GM12878 (cell line): ENCODE results near the gene PID1. TPM values are rescaled to one million over a fixed set of nuclear protein-coding genes. Genes with fewer than 3 reads are reported as not detected.

ENCODE experiments used
- ATAC-seq: fragments of 200-7000 bp; cut with Tn5 transposase; 3 replicates; pipeline ENCODE4 v1.9.1; 2020; ENCODE audit warnings: mild to moderate bottlenecking, moderate library complexity
- BruUV-seq: library from RNA; stranded (reverse); fragments of 400-500 nt; replicated peaks from 2 replicates; lab custom pipeline; 2021; lab: Mats Ljungman, UMichigan
- CTCF ChIA-PET: fragments of 300-600 bp; sonication (Branson Sonifier 250); formaldehyde crosslinking; extraction: SDS; loops from one replicate; lab custom pipeline; 2021; ENCODE audit warnings: inconsistent platforms; lab: Yijun Ruan, JAX
- POLR2A ChIA-PET: fragments of 350-600 bp; formaldehyde crosslinking; extraction: SDS; loops from one replicate; lab custom pipeline; 2021; ENCODE audit warnings: inconsistent platforms; lab: Charles Lee
- RAD21 ChIA-PET: fragments of 300-600 bp; sonication (Branson Sonifier 250); formaldehyde crosslinking; loops from one replicate; lab custom pipeline; 2023; ENCODE audit warnings: antibody characterized with exemption; ENCODE audit not compliant: unreplicated experiment; lab: Charles Lee
- SMC1A ChIA-PET: fragments of 300-600 bp; sonication (Branson Sonifier 250); formaldehyde crosslinking; loops from one replicate; lab custom pipeline; 2023; ENCODE audit not compliant: unreplicated experiment, uncharacterized antibody; lab: Charles Lee
- DNase-seq: peaks from one replicate; pipeline ENCODE4 v3.0.0-alpha.2; 2011; ENCODE audit warnings: low read depth, low spot score
- FAIRE-seq: peaks from 3 replicates; lab custom pipeline; 2011; peaks lifted over from hg19 to GRCh38; lab: Jason Lieb, UNC
- H2AFZ ChIP-seq: 2 replicates; pipeline ENCODE4 v1.6.0; 2011; ENCODE audit warnings: low read depth, low read length, control low read depth; ENCODE audit not compliant: control insufficient read depth
- H3K27ac ChIP-seq: 2 replicates; pipeline ENCODE4 v1.5.1; 2011; ENCODE audit warnings: control low read depth; ENCODE audit not compliant: control insufficient read depth, insufficient read depth
- H3K27me3 ChIP-seq, 2 experiments: replicated peaks in 1 of 2; 2 replicates each; pipeline versions ENCODE4 v1.6.0 to v1.6.1; 2011; ENCODE audit warnings: low read length in 1 of 2; ENCODE audit not compliant: control insufficient read depth in 2 of 2, insufficient read depth in 2 of 2
- H3K36me3 ChIP-seq, 2 experiments: 2 replicates each; pipeline ENCODE4 v1.5.1; 2011; ENCODE audit warnings: low read length in 1 of 2; ENCODE audit not compliant: control insufficient read depth in 2 of 2, insufficient read depth in 2 of 2
- H3K4me1 ChIP-seq: 2 replicates; pipeline ENCODE4 v1.6.1; 2011; ENCODE audit warnings: mild to moderate bottlenecking, low read length, moderate library complexity, mixed read lengths; ENCODE audit not compliant: control insufficient read depth, insufficient read depth
- H3K4me2 ChIP-seq: 2 replicates; pipeline ENCODE4 v1.6.0; 2011; ENCODE audit warnings: control low read depth; ENCODE audit not compliant: control insufficient read depth, insufficient read depth
- H3K4me3 ChIP-seq: fragments of 200-600 bp; sonication (generic); 2 replicates; pipeline ENCODE4 v1.5.1; 2016
- H3K79me2 ChIP-seq: 2 replicates; pipeline ENCODE4 v1.6.0; 2011; ENCODE audit warnings: low read length; ENCODE audit not compliant: control insufficient read depth, insufficient read depth
- H3K9ac ChIP-seq: 2 replicates; pipeline ENCODE4 v1.8.0; 2011; ENCODE audit warnings: low read length, control low read depth, mixed read lengths; ENCODE audit not compliant: control insufficient read depth, insufficient read depth
- H3K9me3 ChIP-seq: replicated peaks from 3 replicates; pipeline ENCODE4 v1.5.1; 2011; ENCODE audit warnings: mild to moderate bottlenecking, low read length; ENCODE audit not compliant: control insufficient read depth, insufficient read depth
- H4K20me1 ChIP-seq: 2 replicates; pipeline ENCODE4 v1.6.0; 2011; ENCODE audit not compliant: control insufficient read depth, insufficient read depth
- BRCA1 ChIP-seq: IDR thresholded peaks from 2 replicates; pipeline ENCODE4 v1.6.1; 2011; ENCODE audit warnings: low read depth, low read length, improper control_type of control experiment
- EGR1 ChIP-seq, 2 experiments: IDR thresholded peaks; 1 replicate in 1 of 2; 2 replicates in 1 of 2; pipeline ENCODE4 v1.6.1; 2011 to 2012; ENCODE audit warnings: low read depth in 2 of 2, low read length in 2 of 2, borderline replicate concordance in 1 of 2, mild to moderate bottlenecking in 1 of 2, moderate library complexity in 1 of 2
- HDAC2 ChIP-seq: fragments of 200-600 bp; sonication (generic); IDR thresholded peaks from 2 replicates; pipeline ENCODE4 v1.6.1; 2017
- IKZF2 ChIP-seq, 2 experiments: fragments of 450-650 bp; IDR thresholded peaks; 2 replicates each; pipeline ENCODE4 v1.6.1; 2017; ENCODE audit warnings: mild to moderate bottlenecking in 2 of 2, moderate library complexity in 2 of 2
- MTA2 ChIP-seq: fragments of 450-650 bp; IDR thresholded peaks from 2 replicates; pipeline ENCODE4 v1.6.1; 2016; ENCODE audit warnings: low read depth, mild to moderate bottlenecking, moderate library complexity
- PAX5 ChIP-seq: IDR thresholded peaks from 2 replicates; pipeline ENCODE4 v1.6.1; 2011; ENCODE audit warnings: low read depth, low read length, borderline replicate concordance
- PAX8 ChIP-seq: fragments of 450-650 bp; IDR thresholded peaks from 2 replicates; pipeline ENCODE4 v1.6.1; 2017; ENCODE audit warnings: mild to moderate bottlenecking, moderate library complexity
- RB1 ChIP-seq: fragments of 450-650 bp; formaldehyde crosslinking; IDR thresholded peaks from 2 replicates; pipeline ENCODE4 v1.6.1; 2017; ENCODE audit warnings: mild to moderate bottlenecking, borderline replicate concordance
- SIN3A ChIP-seq: IDR thresholded peaks from 2 replicates; pipeline ENCODE4 v1.6.1; 2012; ENCODE audit warnings: low read depth, low read length, improper control_type of control experiment
- ZBED1 ChIP-seq: IDR thresholded peaks from 2 replicates; pipeline ENCODE4 v1.6.1; 2016; ENCODE audit warnings: borderline replicate concordance
- ZNF622 ChIP-seq: fragments of 450-650 bp; IDR thresholded peaks from 2 replicates; pipeline ENCODE4 v1.6.1; 2017; ENCODE audit warnings: mild to moderate bottlenecking, inconsistent platforms
- WGBS: methylation state at CpG from one replicate; pipeline ENCODE4 v1.1.6; 2016; ENCODE audit warnings: low lambda C conversion rate; ENCODE audit not compliant: insufficient replicate concordance, insufficient coverage; ENCODE audit errors: missing lambda C conversion rate; 5-methylcytosine and 5-hydroxymethylcytosine counted together
- in situ Hi-C: fragments of 300-500 bp; cut with MboI; formaldehyde crosslinking; loops from 9 replicates; pipeline ENCODE4 v1.14.3; 2018; ENCODE audit warnings: mixed read lengths
- intact Hi-C: fragments of 100-400 bp; cut with micrococcal nuclease; formaldehyde crosslinking; loops from one replicate; pipeline ENCODE4 v1.14.2; 2022; ENCODE audit not compliant: unreplicated experiment
- polyA plus RNA-seq, 11 experiments: library from polyadenylated mRNA; depleted of rRNA in 4 of 11; unstranded in 6 of 11; stranded (reverse) in 5 of 11; fragments of >200 nt; fragmentation: Nextera tagmentation in 4 of 11; fragmentation: Illumina TruSeq in 1 of 11; extraction: Ambion mirVana in 4 of 11; extraction: Trizol in 1 of 11; gene quantifications; 1 replicate in 1 of 11; 2 replicates in 10 of 11; pipeline versions ENCODE4 v1.2.1 to v1.2.3, GENCODE V29; 2011 to 2016; ENCODE audit warnings: inconsistent platforms in 2 of 11, missing spikeins in 2 of 11, low read depth in 1 of 11
- total RNA-seq, 4 experiments: library from RNA; depleted of rRNA in 3 of 4; stranded (reverse); fragments of >200 nt in 3 of 4; fragmentation: Illumina TruSeq in 1 of 4; extraction: Trizol in 1 of 4; gene quantifications; 2 replicates each; pipeline versions ENCODE4 v1.2.1 to v1.2.3, GENCODE V29; 2013 to 2021
- TF ChIP-seq, protein P1 (sequence below): IDR thresholded peaks from 2 replicates; pipeline ENCODE4 v1.6.1; 2012; ENCODE audit warnings: improper control_type of control experiment, low read depth, low read length; ENCODE audit not compliant: insufficient replicate concordance

Gene PID1
- total and polyA plus RNA-seq, 10 of the 15 experiments (the other 5 are each of a cell fraction or from before 2014, with no cell fraction given) = not detected

DNA sequence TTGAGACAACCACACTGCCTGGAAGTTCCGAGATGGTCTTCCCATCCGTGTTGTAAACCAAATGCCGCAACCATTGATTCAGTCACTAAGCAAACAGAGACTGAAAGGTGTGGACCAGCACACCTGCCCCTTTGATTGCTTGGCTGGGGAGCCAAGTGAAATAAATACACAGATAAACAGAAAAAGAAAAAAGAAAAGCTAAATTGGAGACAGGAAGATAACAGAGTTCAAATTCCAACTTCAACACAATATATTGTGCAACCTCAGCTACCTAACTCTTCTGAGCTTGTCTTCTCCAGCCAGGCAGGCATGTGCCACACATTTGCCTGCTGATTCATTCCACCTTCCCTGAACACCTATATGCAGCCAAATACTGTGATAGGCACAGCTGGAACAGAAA is 110.9 kb downstream of the PID1 start:
- TF ChIP-seq EGR1 (IDR thresholded peaks at IDR 0.05; ENCODE audit: borderline replicate concordance in 1 of 2, low read depth in 2 of 2, low read length in 2 of 2) (no peak), PAX8 (no peak), ZBED1 (no peak), SIN3A (no peak), BRCA1 (no peak), RB1 (no peak), HDAC2 (no peak), PAX5 (no peak), IKZF2 (IDR thresholded peaks at IDR 0.05) (no peak), ZNF622 (no peak), MTA2 (no peak)
- TF ChIP-seq, protein P1, sequence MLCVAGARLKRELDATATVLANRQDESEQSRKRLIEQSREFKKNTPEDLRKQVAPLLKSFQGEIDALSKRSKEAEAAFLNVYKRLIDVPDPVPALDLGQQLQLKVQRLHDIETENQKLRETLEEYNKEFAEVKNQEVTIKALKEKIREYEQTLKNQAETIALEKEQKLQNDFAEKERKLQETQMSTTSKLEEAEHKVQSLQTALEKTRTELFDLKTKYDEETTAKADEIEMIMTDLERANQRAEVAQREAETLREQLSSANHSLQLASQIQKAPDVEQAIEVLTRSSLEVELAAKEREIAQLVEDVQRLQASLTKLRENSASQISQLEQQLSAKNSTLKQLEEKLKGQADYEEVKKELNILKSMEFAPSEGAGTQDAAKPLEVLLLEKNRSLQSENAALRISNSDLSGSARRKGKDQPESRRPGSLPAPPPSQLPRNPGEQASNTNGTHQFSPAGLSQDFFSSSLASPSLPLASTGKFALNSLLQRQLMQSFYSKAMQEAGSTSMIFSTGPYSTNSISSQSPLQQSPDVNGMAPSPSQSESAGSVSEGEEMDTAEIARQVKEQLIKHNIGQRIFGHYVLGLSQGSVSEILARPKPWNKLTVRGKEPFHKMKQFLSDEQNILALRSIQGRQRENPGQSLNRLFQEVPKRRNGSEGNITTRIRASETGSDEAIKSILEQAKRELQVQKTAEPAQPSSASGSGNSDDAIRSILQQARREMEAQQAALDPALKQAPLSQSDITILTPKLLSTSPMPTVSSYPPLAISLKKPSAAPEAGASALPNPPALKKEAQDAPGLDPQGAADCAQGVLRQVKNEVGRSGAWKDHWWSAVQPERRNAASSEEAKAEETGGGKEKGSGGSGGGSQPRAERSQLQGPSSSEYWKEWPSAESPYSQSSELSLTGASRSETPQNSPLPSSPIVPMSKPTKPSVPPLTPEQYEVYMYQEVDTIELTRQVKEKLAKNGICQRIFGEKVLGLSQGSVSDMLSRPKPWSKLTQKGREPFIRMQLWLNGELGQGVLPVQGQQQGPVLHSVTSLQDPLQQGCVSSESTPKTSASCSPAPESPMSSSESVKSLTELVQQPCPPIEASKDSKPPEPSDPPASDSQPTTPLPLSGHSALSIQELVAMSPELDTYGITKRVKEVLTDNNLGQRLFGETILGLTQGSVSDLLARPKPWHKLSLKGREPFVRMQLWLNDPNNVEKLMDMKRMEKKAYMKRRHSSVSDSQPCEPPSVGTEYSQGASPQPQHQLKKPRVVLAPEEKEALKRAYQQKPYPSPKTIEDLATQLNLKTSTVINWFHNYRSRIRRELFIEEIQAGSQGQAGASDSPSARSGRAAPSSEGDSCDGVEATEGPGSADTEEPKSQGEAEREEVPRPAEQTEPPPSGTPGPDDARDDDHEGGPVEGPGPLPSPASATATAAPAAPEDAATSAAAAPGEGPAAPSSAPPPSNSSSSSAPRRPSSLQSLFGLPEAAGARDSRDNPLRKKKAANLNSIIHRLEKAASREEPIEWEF = no peak
- in situ Hi-C loops = no loop called here
- POLR2A ChIA-PET = no interaction called here
- BruUV-seq = no TSS peak
- FAIRE-seq (no peak), DNase-seq (no peak), ATAC-seq (no peak)
- CTCF ChIA-PET = interaction anchor here (0.5 to 1.4 kb wide), 2 partner anchors 14 to 100 kb away, joined by 3 read pairs; no protein-coding TSS in a partner anchor
- no peaks in the 10 kb centered on the region for H3K9me3 ChIP-seq
- intact Hi-C loops = no loop called here
- H3K4me3 ChIP-seq = no peak overlapping the region
- WGBS = 12% methylated on average over 3 of the region's 3 CpGs
- no peak overlapping the region for H3K4me2 ChIP-seq
- H3K9ac ChIP-seq = no peak overlapping the region
- H2AFZ ChIP-seq = no peak overlapping the region
- SMC1A ChIA-PET = no interaction called here
- H4K20me1 ChIP-seq = no peaks in the 10 kb centered on the region
- no peaks in the 10 kb centered on the region for H3K79me2 ChIP-seq
- RAD21 ChIA-PET = no interaction called here
- H3K36me3 ChIP-seq = no peaks in the 10 kb centered on the region
- no peaks in the 10 kb centered on the region for H3K4me1 ChIP-seq
- no peaks in the 10 kb centered on the region for H3K27me3 ChIP-seq
- H3K27ac ChIP-seq = no peak overlapping the region
